Psoas muscle (tissue), 8 donors: ENCODE results near the gene MRPS12. TPM values are rescaled to one million over a fixed set of nuclear protein-coding genes. Genes with fewer than 3 reads are reported as not detected.
"Not testable (repeated sequence)": the region's sequence is repeated elsewhere in the genome, so short reads cannot be mapped to it uniquely, and the experiment has no call there.

Source experiments
- ATAC-seq, 4 donors: fragments of 200-7000 bp; cut with Tn5 transposase; one replicate each; pipeline ENCODE4 v1.9.1; 2020; ENCODE audit warnings: moderate library complexity in 3 of 4, mild to moderate bottlenecking in 2 of 4
- DNase-seq, 2 donors: peaks; one replicate each; pipeline ENCODE4 v3.0.0-alpha.2; 2020
- H3K27ac ChIP-seq: fragments of 200-600 bp; one replicate; pipeline ENCODE4 v1.8.0; 2022
- H3K27me3 ChIP-seq, 3 donors: fragments of 200-600 bp in 1 of 3; one replicate each; pipeline versions ENCODE4 v1.6.1 to v1.8.0; 2013 to 2022; ENCODE audit warnings: low read length in 2 of 3, mild to moderate bottlenecking in 2 of 3, moderate library complexity in 1 of 3; ENCODE audit not compliant: insufficient read depth in 3 of 3
- H3K36me3 ChIP-seq, 2 donors: fragments of 200-600 bp in 1 of 2; one replicate each; pipeline versions ENCODE4 v1.6.1 to v1.8.0; 2013 to 2022; ENCODE audit warnings: low read depth in 1 of 2, mild to moderate bottlenecking in 1 of 2, moderate library complexity in 1 of 2; ENCODE audit not compliant: insufficient read depth in 1 of 2
- H3K4me1 ChIP-seq: fragments of 200-600 bp; one replicate; pipeline ENCODE4 v1.8.0; 2022
- H3K4me3 ChIP-seq: fragments of 200-600 bp; one replicate; pipeline ENCODE4 v1.8.0; 2022; ENCODE audit warnings: mild to moderate bottlenecking
- H3K9me3 ChIP-seq: fragments of 200-600 bp; one replicate; pipeline ENCODE4 v1.8.0; 2022
- WGBS, 3 donors: extraction: QIAGEN DNeasy Blood & Tissue Kit; methylation state at CpG; one replicate each; pipeline versions ENCODE4 v1.1.6 to v1.1.7; 2013; 5-methylcytosine and 5-hydroxymethylcytosine counted together
- intact Hi-C, 2 donors: fragments of 100-400 bp; cut with DNase I; formaldehyde crosslinking; loops; one replicate each; pipeline versions ENCODE4 v1.11.0 to v1.14.2; 2022
- long read RNA-seq, 2 donors: library from polyadenylated mRNA; unstranded; transcript quantifications; one replicate each; pipeline ENCODE4 v2.0.0, GENCODE V29; 2021
- polyA plus RNA-seq, 3 donors: library from polyadenylated mRNA; stranded (reverse); fragments of 200-250 nt; gene quantifications; one replicate each; pipeline ENCODE4 v1.2.3, GENCODE V29; 2013
- total RNA-seq, 4 donors: library from RNA; stranded (reverse); fragmentation: NEBNext Ultra II Directional in 2 of 4; extraction: Animal tissue kit (Norgen Biotek cat#: 25700) in 2 of 4; gene quantifications; one replicate each; pipeline versions ENCODE4 v1.2.1 to v1.2.4, GENCODE V29; 2021 to 2023
- TF ChIP-seq, protein P1 (sequence below): fragments of 200-600 bp; IDR thresholded peaks from one replicate; pipeline ENCODE4 v1.8.0; 2022; ENCODE audit warnings: antibody characterized with exemption
- donor health status: healthy with polysubstance abuse.
- donor health status: DM: no; HTN: no; CAD: no; lungs with moderate emphysema.
- donor health status: Bipolar disorder and iron deficiency.
- donor health status: healthy.
- donor health status: DM: yes; HTN: yes; CAD: no.
- donor health status: DM: no; HTN: no; CAD: no.
- donor health status: DM: no; HTN: no; CAD: no.
- donor health status: DM: yes; HTN: yes; CAD: no.

The MRPS12 gene
- total RNA-seq (10 to 100 TPM; 33.8 to 70.6 (median 42.4) TPM), polyA plus RNA-seq (100 to 1,000 TPM in 1 of 3 donors, 10 to 100 TPM in 2; 70.5 to 175 (median 71.4) TPM)
- long read RNA-seq, donor 1, transcript MRPS12-201 (3 exons, 1,207 nt): major isoform, 11 of 14 reads
- long read RNA-seq, donor 1, partial matches to known transcripts: 0 of 14 reads
- long read RNA-seq, donor 1, other reads (novel, unspliced or antisense): 0 of 14 reads
- long read RNA-seq, donor 2, transcript MRPS12-201 (3 exons, 1,207 nt): major isoform, 24 of 31 reads
- long read RNA-seq, donor 2, partial matches to known transcripts: 1 of 31 reads
- long read RNA-seq, donor 2, other reads (novel, unspliced or antisense): 1 of 31 reads

DNA sequence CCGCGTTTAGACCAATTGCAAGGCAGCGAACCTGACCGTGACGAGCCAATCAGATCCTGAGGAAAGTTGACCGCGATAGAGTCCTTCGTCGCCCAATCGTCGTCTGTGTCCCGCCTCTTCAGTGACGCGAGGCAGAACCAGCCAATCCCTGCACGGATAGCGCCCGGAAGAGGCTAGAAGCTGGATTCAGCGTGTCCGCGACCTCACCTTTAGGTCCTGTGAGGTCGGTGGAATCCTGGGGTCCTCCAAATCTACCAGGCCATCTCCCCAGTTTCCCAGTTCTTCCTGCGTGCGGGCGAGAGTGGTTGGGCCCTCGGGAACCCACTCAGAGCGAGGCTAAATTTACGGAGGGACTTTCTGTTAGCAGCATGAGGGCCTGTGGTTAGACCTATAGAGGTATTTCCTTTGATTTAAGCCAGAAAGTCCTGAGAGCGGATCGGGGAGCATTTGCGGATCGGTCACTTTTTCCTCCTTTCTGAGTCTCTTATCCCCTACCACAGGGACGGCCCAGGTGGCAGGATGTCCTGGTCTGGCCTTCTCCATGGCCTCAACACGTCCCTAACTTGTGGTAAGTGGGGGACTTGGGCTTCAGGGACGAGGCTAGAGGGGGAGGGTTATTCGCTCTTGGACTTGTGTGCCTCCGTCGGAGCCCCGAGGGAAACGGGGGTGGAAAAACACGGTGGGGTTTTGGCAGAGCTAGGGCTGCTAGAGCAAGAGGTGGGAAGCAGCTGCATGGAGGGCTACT, at the start of gene MRPS12:
MRPS12 (plus strand) TSS at position 169 of the 745 bp plus-strand sequence; CDS start at position 520, 351 bp downstream.
- TF ChIP-seq, protein P1, sequence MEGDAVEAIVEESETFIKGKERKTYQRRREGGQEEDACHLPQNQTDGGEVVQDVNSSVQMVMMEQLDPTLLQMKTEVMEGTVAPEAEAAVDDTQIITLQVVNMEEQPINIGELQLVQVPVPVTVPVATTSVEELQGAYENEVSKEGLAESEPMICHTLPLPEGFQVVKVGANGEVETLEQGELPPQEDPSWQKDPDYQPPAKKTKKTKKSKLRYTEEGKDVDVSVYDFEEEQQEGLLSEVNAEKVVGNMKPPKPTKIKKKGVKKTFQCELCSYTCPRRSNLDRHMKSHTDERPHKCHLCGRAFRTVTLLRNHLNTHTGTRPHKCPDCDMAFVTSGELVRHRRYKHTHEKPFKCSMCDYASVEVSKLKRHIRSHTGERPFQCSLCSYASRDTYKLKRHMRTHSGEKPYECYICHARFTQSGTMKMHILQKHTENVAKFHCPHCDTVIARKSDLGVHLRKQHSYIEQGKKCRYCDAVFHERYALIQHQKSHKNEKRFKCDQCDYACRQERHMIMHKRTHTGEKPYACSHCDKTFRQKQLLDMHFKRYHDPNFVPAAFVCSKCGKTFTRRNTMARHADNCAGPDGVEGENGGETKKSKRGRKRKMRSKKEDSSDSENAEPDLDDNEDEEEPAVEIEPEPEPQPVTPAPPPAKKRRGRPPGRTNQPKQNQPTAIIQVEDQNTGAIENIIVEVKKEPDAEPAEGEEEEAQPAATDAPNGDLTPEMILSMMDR: no peak
- peak within 1 kb of the TSS; percentile 78 for H3K4me3 ChIP-seq
- H3K4me1 ChIP-seq: peaks cover 18% of the 10 kb centered on the region
- H3K27ac ChIP-seq: peak within 1 kb of the TSS; percentile 93
- H3K36me3 ChIP-seq: peaks cover 0 to 33% of the 10 kb centered on the region in 2 donors
- intact Hi-C loops: loop anchor here in 1 of 2 donors (5.0 kb wide), 1 partner anchor 199 kb away; no protein-coding TSS in a partner anchor
- H3K9me3 ChIP-seq: no peaks in the 10 kb centered on the region
- DNase-seq: peak; percentile 97 to 99
- peak; percentile 96 to 98 (median 97) for ATAC-seq
- WGBS, 3 donors: 0% methylated on average over 40 of the region's 40 CpGs
- no peaks in the 10 kb centered on the region for H3K27me3 ChIP-seq

- Histone ChIP-seq H3K9me3 (no peaks in the 10 kb centered on the region), H3K4me1 (peaks cover 10% of the 10 kb centered on the region), H3K27ac (no peak overlapping the region), H3K4me3 (no peak overlapping the region), H3K27me3 (no peaks in the 10 kb centered on the region), H3K36me3 (peaks cover 0 to 68% of the 10 kb centered on the region in 2 donors)
- TF ChIP-seq, protein P1: no peak
- DNase-seq (no peak), ATAC-seq (no peak)
- WGBS, 3 donors: 91 to 95% (median 91%) methylated on average over 9 of the region's 9 CpGs
- intact Hi-C loops: no loop called here
These were observed 47.5 kb upstream of the MRPS12 start for GRCh38 chr19:38883286-38883685.

GRCh38 chr19:38884691-38885090, 46.1 kb upstream of the MRPS12 start:
- not testable (repeated sequence) for ATAC-seq

DNA sequence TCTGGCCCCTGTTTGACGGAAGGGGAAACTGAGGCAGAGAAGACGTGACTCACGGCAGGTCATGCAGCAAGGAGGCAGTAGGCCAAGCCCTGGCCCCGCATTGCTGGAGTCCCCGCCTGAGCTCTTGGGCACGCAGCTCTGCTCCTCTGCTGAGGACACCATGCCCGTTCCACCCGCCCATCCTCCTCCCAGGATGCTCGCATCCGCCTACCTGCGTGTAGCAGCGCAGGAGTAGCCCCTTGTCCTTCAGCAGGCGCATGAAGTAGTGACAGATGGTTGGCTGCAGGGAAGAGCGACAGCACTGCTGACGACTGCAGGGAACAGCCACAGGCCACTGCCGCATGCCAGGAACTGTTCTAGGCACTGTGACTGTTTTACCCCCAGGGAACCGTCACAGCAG, 41.9 kb upstream of the MRPS12 start:
- H3K27ac ChIP-seq: no peak overlapping the region
- H3K4me1 ChIP-seq: peaks cover 41% of the 10 kb centered on the region
- 56 to 77% (median 65%) methylated on average over 17 of the region's 17 CpGs for WGBS, 3 donors
- intact Hi-C loops: no loop called here
- DNase-seq: no peak
- TF ChIP-seq, protein P1: no peak
- H3K36me3 ChIP-seq: peaks cover 0 to 59% of the 10 kb centered on the region in 2 donors
- no peaks in the 10 kb centered on the region for H3K27me3 ChIP-seq
- no peak overlapping the region for H3K4me3 ChIP-seq
- H3K9me3 ChIP-seq: no peaks in the 10 kb centered on the region
- peak in 1 of 4 donors; percentile 5 for ATAC-seq

More at GRCh38 chr19:38884691-38885090, 46.1 kb upstream of the MRPS12 start:
- H3K27ac ChIP-seq: peak overlapping the region; percentile 73
- H3K36me3 ChIP-seq: peaks cover 0 to 70% of the 10 kb centered on the region in 2 donors
- intact Hi-C loops, H3K4me3 ChIP-seq, DNase-seq, H3K9me3 ChIP-seq, H3K27me3 ChIP-seq: not testable (repeated sequence)
- peaks cover 10% of the 10 kb centered on the region for H3K4me1 ChIP-seq
- 90 to 96% (median 94%) methylated on average over 3 of the region's 3 CpGs for WGBS, 3 donors

- Histone ChIP-seq H3K27me3 (no peaks in the 10 kb centered on the region), H3K36me3 (peaks cover 0 to 60% of the 10 kb centered on the region in 2 donors), H3K4me1 (peaks cover 49% of the 10 kb centered on the region), H3K27ac (peak overlapping the region; percentile 80), H3K9me3 (no peaks in the 10 kb centered on the region), H3K4me3 (no peak overlapping the region)
- intact Hi-C loops: loop anchor here in 1 of 2 donors (5.0 kb wide), 1 partner anchor 38 kb away; no protein-coding TSS in a partner anchor
- DNase-seq: no peak
- ATAC-seq: no peak
- TF ChIP-seq, protein P1: no peak
- 70 to 78% (median 75%) methylated on average over 8 of the region's 8 CpGs for WGBS, 3 donors
These were observed 40.9 kb upstream of the MRPS12 start for GRCh38 chr19:38889803-38890202.
